H4 (cell line): ENCODE data around the gene SV2B. TPM values are rescaled to one million over a fixed set of nuclear protein-coding genes. Genes with fewer than 3 reads are reported as not detected.

Experiments used
- DNase-seq: peaks from one replicate; pipeline ENCODE4 v3.0.0-alpha.2; 2015; ENCODE audit warnings: low spot score
- total RNA-seq: library from RNA; depleted of rRNA; stranded (reverse); fragments of >200 nt; shearing (Covaris generic); gene quantifications from 2 replicates; pipeline ENCODE4 v1.2.3, GENCODE V29; 2014

Gene SV2B
- total RNA-seq, 1 experiment from 2014 or later, result 0.04 TPM

DNA sequence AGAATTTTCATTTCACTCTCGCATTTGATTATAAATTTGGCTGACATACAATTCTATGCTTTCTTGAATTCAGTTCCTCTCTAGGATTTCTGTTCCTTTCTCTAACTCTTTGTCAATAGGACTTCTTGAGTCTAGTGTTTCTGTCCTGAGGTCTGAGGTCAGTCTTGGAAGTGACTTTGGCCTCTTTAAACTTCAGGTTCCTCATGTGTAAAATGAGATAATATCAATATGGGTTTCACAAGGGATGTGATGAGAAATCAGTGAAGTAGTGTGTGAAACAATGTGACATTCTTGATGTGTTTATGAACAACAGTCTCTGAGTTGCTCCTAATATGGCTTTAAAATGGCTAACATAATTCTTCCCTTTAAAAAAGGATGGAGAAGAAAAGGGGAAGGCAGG is 92.2 kb downstream of the SV2B start:
- no peak for DNase-seq

DNA sequence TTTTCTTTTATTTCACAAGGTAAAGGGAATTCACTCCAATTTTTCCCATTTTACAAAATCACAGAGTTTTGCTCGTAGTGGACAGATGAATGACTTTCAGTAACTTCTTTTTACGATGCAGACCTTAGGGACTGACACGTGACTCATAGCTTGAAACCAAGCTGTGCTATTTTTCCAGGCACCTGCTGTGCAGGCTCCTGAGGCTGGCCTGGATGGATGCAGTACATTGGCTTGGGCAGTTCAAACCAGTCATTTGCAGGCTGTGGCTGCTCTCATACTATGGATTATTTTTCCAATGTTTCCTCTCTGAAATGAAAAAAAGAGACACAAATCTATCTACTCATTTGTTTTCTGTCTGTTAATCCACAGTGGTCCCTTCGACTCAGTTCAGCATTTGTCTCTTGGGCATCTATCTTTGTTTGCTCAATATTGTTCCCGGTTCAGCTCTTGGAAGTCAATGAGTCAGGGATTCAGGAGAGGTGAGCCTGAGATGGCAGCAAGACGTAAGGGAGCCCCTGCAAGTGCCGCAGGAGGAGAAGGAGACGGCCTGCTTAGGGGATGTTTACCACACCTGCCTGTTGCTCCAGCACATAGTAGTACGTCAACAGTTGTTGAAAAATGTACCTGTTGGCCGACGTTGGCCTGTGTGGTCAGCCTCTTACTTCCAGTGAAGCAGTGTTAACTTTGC is 92.8 kb downstream of the SV2B start:
- no peak for DNase-seq

DNA sequence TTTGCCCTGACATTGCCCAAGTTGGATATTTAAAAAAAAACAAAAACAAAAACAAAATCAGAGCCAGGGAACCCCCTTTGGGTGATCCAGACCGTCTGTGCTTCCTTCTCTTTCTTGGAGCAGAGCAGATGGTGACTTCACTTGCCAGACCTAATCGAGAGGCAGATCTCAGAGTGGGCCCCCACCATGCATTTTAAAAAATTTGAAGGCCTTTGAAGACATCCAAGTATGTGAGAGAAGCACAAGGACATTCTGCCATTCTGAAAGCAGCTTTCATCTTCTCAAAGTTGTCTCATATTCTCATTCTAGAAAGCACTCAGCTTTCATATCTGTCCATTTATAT is 93.3 kb downstream of the SV2B start:
- no peak for DNase-seq

- DNase-seq, result no peak
Measured at GRCh38 chr15:91196127-91196526, 96.1 kb downstream of the SV2B start.

GRCh38 chr15:91196768-91197167 is 96.7 kb downstream of the SV2B start:
- DNase-seq, result no peak

- no peak for DNase-seq
Measured at GRCh38 chr15:91199511-91199910, 99.5 kb downstream of the SV2B start.

GRCh38 chr15:91200101-91200754 is 100.2 kb downstream of the SV2B start:
- DNase-seq, result no peak

- DNase-seq, result no peak
Measured at GRCh38 chr15:91202510-91203102, 102.5 kb downstream of the SV2B start.

- DNase-seq, result no peak
Measured at GRCh38 chr15:91203619-91204203, 103.7 kb downstream of the SV2B start.

GRCh38 chr15:91208371-91208770 is 108.3 kb downstream of the SV2B start:
- no peak for DNase-seq

- DNase-seq, result no peak
Measured at GRCh38 chr15:91209318-91209717, 109.3 kb downstream of the SV2B start.

DNA sequence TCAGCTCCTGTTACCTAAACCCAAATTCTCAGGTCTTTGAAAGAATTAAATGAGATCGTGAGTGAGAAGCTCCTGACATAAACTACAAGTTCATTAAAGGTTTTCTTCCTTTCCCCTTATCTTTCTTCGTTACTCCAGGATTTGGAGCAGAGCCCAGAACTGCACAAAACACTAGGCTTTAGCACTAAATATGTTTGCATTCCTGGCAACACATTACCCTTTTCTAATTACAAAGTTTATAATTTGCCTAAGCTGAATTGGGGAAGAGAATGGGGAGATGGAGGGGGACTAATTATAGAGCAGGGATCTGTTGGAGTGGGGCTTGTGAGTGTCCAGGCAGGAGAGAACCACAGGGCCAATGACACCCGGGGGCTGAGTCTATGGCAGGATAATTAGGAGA is 109.7 kb downstream of the SV2B start:
- DNase-seq, result no peak

GRCh38 chr15:91214675-91215590 is 114.9 kb downstream of the SV2B start:
- no peak for DNase-seq

GRCh38 chr15:91216000-91216399 is 115.9 kb downstream of the SV2B start:
- DNase-seq, result no peak

GRCh38 chr15:91219206-91219605 is 119.1 kb downstream of the SV2B start:
- DNase-seq, result no peak

GRCh38 chr15:91222052-91222451 is 122.0 kb downstream of the SV2B start:
- DNase-seq, result no peak

- no peak for DNase-seq
Measured at GRCh38 chr15:91223863-91224262, 123.8 kb downstream of the SV2B start.

- DNase-seq, result peak; percentile 4
Measured at GRCh38 chr15:91224755-91225380, 124.8 kb downstream of the SV2B start.

DNA sequence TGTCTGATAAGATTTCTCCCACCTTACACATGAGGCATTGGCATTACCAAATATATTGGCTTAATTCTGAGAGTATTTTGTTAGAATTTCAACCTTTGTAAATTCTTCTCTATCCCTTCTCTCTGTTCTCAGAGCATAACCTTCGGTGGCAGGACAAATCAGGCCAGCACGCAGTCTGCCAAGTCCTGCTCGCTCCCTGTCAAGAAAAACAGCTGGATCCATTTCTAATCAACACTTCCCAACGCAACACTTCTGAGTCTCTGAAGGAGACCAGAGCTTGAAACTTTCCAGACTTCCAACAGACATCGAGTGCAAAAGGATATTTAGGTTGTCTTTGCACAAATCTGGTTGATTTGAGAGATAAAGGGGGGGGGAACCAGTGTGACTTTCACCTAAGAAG is 125.7 kb downstream of the SV2B start:
- DNase-seq, result no peak

DNA sequence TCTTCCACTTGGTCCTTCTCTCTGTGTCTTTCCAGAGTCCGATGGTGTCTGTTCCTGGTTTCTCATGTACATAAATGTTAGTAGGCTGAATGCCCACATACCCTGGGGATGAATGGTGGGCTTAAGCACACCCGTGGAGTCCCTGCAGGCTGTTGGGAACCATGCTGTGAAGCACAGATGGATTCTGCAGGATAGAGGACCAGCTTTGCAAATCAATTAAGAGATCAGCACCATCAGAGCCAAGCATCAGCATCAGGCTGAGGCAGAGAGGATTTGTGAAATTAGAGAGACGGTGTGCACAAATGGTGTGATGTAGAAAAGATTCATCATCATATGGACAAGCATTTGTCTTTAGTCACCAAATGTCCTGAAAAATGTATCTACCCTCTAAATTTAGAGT is 127.1 kb downstream of the SV2B start:
- no peak for DNase-seq

- DNase-seq, result no peak
Measured at GRCh38 chr15:91227766-91228165, 127.7 kb downstream of the SV2B start.
